WTC11 (cell line): ENCODE measurements around the gene NT5C1B. TPM values are rescaled to one million over a fixed set of nuclear protein-coding genes. Genes with fewer than 3 reads are reported as not detected.
A peak's percentile ranks its signal among the peaks of the same experiment; 100 is the strongest.

Experiments
- ELF4 ChIP-seq: sonication (generic); formaldehyde crosslinking; IDR thresholded peaks from 2 replicates; pipeline ENCODE4 v1.8.1; 2022; ENCODE audit warnings: low read depth, mild to moderate bottlenecking, moderate library complexity, missing genetic modification reagents
- ESRRA ChIP-seq: sonication (generic); formaldehyde crosslinking; IDR thresholded peaks from 2 replicates; pipeline ENCODE4 v1.8.1; 2022; ENCODE audit warnings: mild to moderate bottlenecking, missing genetic modification reagents, borderline replicate concordance
- FOXK1 ChIP-seq: sonication (generic); formaldehyde crosslinking; IDR thresholded peaks from 2 replicates; pipeline ENCODE4 v1.8.0; 2022; ENCODE audit warnings: mild to moderate bottlenecking, moderate library complexity, missing genetic modification reagents
- FOXP1 ChIP-seq: sonication (generic); formaldehyde crosslinking; IDR thresholded peaks from 2 replicates; pipeline ENCODE4 v1.8.0; 2022; ENCODE audit warnings: missing genetic modification reagents, mild to moderate bottlenecking, moderate library complexity, borderline replicate concordance
- JAZF1 ChIP-seq: fragments of 250-450 bp; sonication (Bioruptor Pico); IDR thresholded peaks from 2 replicates; pipeline ENCODE4 v1.9.0; 2021; ENCODE audit warnings: moderate library complexity, mild to moderate bottlenecking, inconsistent platforms
- JUN ChIP-seq: sonication (generic); formaldehyde crosslinking; IDR thresholded peaks from 2 replicates; pipeline ENCODE4 v1.8.0; 2023; ENCODE audit warnings: mild to moderate bottlenecking, missing genetic modification reagents
- NFATC4 ChIP-seq: fragments of 250-450 bp; sonication (Bioruptor Pico); IDR thresholded peaks from 2 replicates; pipeline ENCODE4 v1.9.0; 2021; ENCODE audit warnings: mild to moderate bottlenecking
- NR1H2 ChIP-seq: sonication (generic); formaldehyde crosslinking; IDR thresholded peaks from 2 replicates; pipeline ENCODE4 v1.9.0; 2021; ENCODE audit warnings: mild to moderate bottlenecking, moderate library complexity, missing genetic modification reagents
- OVOL2 ChIP-seq: fragments of 250-450 bp; sonication (Bioruptor Pico); IDR thresholded peaks from 2 replicates; pipeline ENCODE4 v1.9.0; 2021; ENCODE audit warnings: mild to moderate bottlenecking, borderline replicate concordance
- ZNF138 ChIP-seq: sonication (generic); formaldehyde crosslinking; conservative IDR thresholded peaks from 2 replicates; pipeline ENCODE4 v1.8.1; 2022; ENCODE audit warnings: mild to moderate bottlenecking, moderate library complexity, missing genetic modification reagents
- ZNF232 ChIP-seq: sonication (generic); formaldehyde crosslinking; IDR thresholded peaks from 2 replicates; pipeline ENCODE4 v1.8.0; 2022; ENCODE audit warnings: mild to moderate bottlenecking, missing genetic modification reagents
- ZNF423 ChIP-seq: fragments of 250-450 bp; sonication (Bioruptor Pico); IDR thresholded peaks from 2 replicates; pipeline ENCODE4 v2.1.2; 2022; ENCODE audit warnings: mild to moderate bottlenecking, moderate library complexity
- total RNA-seq: library from RNA; stranded (reverse); gene quantifications from 3 replicates; pipeline ENCODE4 v1.2.3, GENCODE V29; 2021
- TF ChIP-seq, protein P1 (sequence below): sonication (generic); formaldehyde crosslinking; IDR thresholded peaks from 2 replicates; pipeline ENCODE4 v1.8.1; 2022; ENCODE audit warnings: mild to moderate bottlenecking, moderate library complexity, missing genetic modification reagents
- TF ChIP-seq, protein P2 (sequence below): sonication (generic); formaldehyde crosslinking; IDR thresholded peaks from 2 replicates; pipeline ENCODE4 v1.8.0; 2022; ENCODE audit warnings: mild to moderate bottlenecking, missing genetic modification reagents
- TF ChIP-seq, protein P3 (sequence below): fragments of 250-450 bp; sonication (Bioruptor Pico); IDR thresholded peaks from 2 replicates; pipeline ENCODE4 v1.9.0; 2021; ENCODE audit warnings: mild to moderate bottlenecking, borderline replicate concordance
- TF ChIP-seq, protein P4 (sequence below): sonication (generic); formaldehyde crosslinking; IDR thresholded peaks from 2 replicates; pipeline ENCODE4 v1.8.1; 2023; ENCODE audit warnings: mild to moderate bottlenecking, missing genetic modification reagents, borderline replicate concordance
- TF ChIP-seq, protein P5 (sequence below): sonication (generic); formaldehyde crosslinking; conservative IDR thresholded peaks from 2 replicates; pipeline ENCODE4 v1.8.1; 2022; ENCODE audit warnings: mild to moderate bottlenecking, missing genetic modification reagents
- TF ChIP-seq, protein P6 (sequence below): sonication (generic); formaldehyde crosslinking; IDR thresholded peaks from 2 replicates; pipeline ENCODE4 v1.8.1; 2023; ENCODE audit warnings: mild to moderate bottlenecking, missing genetic modification reagents, moderate library complexity
- TF ChIP-seq, protein P7 (sequence below): fragments of 250-450 bp; sonication (Bioruptor Pico); IDR thresholded peaks from 2 replicates; pipeline ENCODE4 v1.8.0; 2021; ENCODE audit warnings: mild to moderate bottlenecking
- TF ChIP-seq, protein P8 (sequence below): fragments of 250-450 bp; sonication (Bioruptor Pico); IDR thresholded peaks from 2 replicates; pipeline ENCODE4 v1.9.0; 2021; ENCODE audit warnings: mild to moderate bottlenecking

NT5C1B gene
- total RNA-seq, 1 experiment from 2014 or later, result not detected

DNA sequence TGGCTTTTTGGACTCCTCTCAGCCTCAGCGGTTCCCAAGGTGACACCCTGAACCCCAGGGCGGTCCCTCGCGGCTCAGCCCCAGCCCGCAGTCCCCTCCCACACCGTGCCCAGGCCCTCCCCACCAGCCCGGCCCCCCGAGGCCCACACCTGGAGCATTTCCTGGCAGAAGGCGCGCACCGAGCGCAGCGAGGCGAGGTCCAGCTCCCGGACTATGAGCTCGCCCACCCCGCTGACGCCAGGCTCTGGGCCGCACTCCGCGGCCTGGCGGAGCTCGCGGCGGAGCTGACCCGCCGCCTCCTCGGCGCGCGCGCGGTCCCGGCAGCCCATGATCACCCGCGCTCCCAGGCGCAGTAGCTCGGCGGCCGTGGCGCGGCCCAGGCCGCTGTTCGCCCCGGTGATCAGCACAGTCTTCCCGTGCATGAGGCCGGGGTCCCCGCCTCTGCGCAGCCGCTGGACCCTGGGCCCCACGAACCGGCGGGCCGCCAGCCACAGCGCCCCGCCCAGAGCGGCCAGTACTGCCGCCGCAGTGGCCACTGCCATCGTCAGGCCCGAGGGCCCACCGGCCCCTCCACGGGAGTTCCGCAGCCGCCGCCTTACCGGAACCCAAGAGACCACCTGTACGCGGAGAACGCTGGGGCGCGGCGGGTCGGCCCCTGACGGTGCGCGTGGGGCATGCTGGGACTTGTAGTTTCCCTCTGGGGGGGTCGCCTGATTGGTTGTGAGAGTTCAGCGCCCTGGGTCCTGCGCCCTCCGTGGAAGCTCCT, 29.2 kb downstream of the NT5C1B start, which contains the start of gene RDH14 (continued):
- TF ChIP-seq, protein P1, sequence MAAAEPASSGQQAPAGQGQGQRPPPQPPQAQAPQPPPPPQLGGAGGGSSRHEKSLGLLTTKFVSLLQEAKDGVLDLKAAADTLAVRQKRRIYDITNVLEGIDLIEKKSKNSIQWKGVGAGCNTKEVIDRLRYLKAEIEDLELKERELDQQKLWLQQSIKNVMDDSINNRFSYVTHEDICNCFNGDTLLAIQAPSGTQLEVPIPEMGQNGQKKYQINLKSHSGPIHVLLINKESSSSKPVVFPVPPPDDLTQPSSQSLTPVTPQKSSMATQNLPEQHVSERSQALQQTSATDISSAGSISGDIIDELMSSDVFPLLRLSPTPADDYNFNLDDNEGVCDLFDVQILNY (CRISPR knock-in tag), result peak; percentile 92
- TF ChIP-seq, protein P2, sequence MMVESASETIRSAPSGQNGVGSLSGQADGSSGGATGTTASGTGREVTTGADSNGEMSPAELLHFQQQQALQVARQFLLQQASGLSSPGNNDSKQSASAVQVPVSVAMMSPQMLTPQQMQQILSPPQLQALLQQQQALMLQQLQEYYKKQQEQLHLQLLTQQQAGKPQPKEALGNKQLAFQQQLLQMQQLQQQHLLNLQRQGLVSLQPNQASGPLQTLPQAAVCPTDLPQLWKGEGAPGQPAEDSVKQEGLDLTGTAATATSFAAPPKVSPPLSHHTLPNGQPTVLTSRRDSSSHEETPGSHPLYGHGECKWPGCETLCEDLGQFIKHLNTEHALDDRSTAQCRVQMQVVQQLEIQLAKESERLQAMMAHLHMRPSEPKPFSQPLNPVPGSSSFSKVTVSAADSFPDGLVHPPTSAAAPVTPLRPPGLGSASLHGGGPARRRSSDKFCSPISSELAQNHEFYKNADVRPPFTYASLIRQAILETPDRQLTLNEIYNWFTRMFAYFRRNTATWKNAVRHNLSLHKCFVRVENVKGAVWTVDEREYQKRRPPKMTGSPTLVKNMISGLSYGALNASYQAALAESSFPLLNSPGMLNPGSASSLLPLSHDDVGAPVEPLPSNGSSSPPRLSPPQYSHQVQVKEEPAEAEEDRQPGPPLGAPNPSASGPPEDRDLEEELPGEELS, result peak; percentile 80; the same call in 1 of the 2 replicates
- no peak for TF ChIP-seq NR1H2
- no peak for TF ChIP-seq ZNF138
- TF ChIP-seq ZNF232 (CRISPR knock-in tag), result no peak
- TF ChIP-seq, protein P3, sequence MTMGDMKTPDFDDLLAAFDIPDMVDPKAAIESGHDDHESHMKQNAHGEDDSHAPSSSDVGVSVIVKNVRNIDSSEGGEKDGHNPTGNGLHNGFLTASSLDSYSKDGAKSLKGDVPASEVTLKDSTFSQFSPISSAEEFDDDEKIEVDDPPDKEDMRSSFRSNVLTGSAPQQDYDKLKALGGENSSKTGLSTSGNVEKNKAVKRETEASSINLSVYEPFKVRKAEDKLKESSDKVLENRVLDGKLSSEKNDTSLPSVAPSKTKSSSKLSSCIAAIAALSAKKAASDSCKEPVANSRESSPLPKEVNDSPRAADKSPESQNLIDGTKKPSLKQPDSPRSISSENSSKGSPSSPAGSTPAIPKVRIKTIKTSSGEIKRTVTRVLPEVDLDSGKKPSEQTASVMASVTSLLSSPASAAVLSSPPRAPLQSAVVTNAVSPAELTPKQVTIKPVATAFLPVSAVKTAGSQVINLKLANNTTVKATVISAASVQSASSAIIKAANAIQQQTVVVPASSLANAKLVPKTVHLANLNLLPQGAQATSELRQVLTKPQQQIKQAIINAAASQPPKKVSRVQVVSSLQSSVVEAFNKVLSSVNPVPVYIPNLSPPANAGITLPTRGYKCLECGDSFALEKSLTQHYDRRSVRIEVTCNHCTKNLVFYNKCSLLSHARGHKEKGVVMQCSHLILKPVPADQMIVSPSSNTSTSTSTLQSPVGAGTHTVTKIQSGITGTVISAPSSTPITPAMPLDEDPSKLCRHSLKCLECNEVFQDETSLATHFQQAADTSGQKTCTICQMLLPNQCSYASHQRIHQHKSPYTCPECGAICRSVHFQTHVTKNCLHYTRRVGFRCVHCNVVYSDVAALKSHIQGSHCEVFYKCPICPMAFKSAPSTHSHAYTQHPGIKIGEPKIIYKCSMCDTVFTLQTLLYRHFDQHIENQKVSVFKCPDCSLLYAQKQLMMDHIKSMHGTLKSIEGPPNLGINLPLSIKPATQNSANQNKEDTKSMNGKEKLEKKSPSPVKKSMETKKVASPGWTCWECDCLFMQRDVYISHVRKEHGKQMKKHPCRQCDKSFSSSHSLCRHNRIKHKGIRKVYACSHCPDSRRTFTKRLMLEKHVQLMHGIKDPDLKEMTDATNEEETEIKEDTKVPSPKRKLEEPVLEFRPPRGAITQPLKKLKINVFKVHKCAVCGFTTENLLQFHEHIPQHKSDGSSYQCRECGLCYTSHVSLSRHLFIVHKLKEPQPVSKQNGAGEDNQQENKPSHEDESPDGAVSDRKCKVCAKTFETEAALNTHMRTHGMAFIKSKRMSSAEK (CRISPR knock-in tag), result no peak
- peak; percentile 90; the same call in 1 of the 2 replicates for TF ChIP-seq FOXP1 (CRISPR knock-in tag)
- peak; percentile 93; the same call in 1 of the 2 replicates for TF ChIP-seq ELF4
- TF ChIP-seq, protein P4, sequence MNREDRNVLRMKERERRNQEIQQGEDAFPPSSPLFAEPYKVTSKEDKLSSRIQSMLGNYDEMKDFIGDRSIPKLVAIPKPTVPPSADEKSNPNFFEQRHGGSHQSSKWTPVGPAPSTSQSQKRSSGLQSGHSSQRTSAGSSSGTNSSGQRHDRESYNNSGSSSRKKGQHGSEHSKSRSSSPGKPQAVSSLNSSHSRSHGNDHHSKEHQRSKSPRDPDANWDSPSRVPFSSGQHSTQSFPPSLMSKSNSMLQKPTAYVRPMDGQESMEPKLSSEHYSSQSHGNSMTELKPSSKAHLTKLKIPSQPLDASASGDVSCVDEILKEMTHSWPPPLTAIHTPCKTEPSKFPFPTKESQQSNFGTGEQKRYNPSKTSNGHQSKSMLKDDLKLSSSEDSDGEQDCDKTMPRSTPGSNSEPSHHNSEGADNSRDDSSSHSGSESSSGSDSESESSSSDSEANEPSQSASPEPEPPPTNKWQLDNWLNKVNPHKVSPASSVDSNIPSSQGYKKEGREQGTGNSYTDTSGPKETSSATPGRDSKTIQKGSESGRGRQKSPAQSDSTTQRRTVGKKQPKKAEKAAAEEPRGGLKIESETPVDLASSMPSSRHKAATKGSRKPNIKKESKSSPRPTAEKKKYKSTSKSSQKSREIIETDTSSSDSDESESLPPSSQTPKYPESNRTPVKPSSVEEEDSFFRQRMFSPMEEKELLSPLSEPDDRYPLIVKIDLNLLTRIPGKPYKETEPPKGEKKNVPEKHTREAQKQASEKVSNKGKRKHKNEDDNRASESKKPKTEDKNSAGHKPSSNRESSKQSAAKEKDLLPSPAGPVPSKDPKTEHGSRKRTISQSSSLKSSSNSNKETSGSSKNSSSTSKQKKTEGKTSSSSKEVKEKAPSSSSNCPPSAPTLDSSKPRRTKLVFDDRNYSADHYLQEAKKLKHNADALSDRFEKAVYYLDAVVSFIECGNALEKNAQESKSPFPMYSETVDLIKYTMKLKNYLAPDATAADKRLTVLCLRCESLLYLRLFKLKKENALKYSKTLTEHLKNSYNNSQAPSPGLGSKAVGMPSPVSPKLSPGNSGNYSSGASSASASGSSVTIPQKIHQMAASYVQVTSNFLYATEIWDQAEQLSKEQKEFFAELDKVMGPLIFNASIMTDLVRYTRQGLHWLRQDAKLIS (CRISPR knock-in tag), result peak; percentile 77; the same call in 1 of the 2 replicates
- TF ChIP-seq, protein P5, sequence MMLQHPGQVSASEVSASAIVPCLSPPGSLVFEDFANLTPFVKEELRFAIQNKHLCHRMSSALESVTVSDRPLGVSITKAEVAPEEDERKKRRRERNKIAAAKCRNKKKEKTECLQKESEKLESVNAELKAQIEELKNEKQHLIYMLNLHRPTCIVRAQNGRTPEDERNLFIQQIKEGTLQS (CRISPR knock-in tag), result no peak
- TF ChIP-seq JAZF1 (CRISPR knock-in tag), result no peak
- TF ChIP-seq ZNF423 (CRISPR knock-in tag), result peak; percentile 15; the same call in 1 of the 2 replicates
- TF ChIP-seq, protein P6, sequence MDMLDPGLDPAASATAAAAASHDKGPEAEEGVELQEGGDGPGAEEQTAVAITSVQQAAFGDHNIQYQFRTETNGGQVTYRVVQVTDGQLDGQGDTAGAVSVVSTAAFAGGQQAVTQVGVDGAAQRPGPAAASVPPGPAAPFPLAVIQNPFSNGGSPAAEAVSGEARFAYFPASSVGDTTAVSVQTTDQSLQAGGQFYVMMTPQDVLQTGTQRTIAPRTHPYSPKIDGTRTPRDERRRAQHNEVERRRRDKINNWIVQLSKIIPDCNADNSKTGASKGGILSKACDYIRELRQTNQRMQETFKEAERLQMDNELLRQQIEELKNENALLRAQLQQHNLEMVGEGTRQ (CRISPR knock-in tag), result peak; percentile 56
- TF ChIP-seq, protein P7, sequence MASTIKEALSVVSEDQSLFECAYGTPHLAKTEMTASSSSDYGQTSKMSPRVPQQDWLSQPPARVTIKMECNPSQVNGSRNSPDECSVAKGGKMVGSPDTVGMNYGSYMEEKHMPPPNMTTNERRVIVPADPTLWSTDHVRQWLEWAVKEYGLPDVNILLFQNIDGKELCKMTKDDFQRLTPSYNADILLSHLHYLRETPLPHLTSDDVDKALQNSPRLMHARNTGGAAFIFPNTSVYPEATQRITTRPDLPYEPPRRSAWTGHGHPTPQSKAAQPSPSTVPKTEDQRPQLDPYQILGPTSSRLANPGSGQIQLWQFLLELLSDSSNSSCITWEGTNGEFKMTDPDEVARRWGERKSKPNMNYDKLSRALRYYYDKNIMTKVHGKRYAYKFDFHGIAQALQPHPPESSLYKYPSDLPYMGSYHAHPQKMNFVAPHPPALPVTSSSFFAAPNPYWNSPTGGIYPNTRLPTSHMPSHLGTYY, result no peak
- no peak for TF ChIP-seq JUN (CRISPR knock-in tag)
- peak; percentile 38; the same call in 1 of the 2 replicates for TF ChIP-seq FOXK1 (CRISPR knock-in tag)
- no peak for TF ChIP-seq NFATC4 (CRISPR knock-in tag)
- TF ChIP-seq, protein P8, sequence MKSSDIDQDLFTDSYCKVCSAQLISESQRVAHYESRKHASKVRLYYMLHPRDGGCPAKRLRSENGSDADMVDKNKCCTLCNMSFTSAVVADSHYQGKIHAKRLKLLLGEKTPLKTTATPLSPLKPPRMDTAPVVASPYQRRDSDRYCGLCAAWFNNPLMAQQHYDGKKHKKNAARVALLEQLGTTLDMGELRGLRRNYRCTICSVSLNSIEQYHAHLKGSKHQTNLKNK, result 0 out of 2 replicates have a peak, but pooled peaks have one; percentile 18
- TF ChIP-seq OVOL2 (CRISPR knock-in tag), result no peak
- TF ChIP-seq ESRRA (CRISPR knock-in tag), result peak; percentile 53
